AG09319 (cell line): ENCODE results near the gene CTSC.
"Not testable (repeated sequence)": the region's sequence is repeated elsewhere in the genome, so short reads cannot be mapped to it uniquely, and the experiment has no call there.

Source experiments
- DNase-seq: peaks from one replicate; pipeline ENCODE4 v3.0.0-alpha.2; 2010; ENCODE audit warnings: low read depth; ENCODE audit errors: extremely low read depth
- CTCF ChIP-seq: IDR thresholded peaks from 2 replicates; pipeline ENCODE4 v1.5.1; 2011; ENCODE audit warnings: low read depth, mild to moderate bottlenecking, inconsistent platforms, low read length, moderate library complexity

CTSC gene

DNA sequence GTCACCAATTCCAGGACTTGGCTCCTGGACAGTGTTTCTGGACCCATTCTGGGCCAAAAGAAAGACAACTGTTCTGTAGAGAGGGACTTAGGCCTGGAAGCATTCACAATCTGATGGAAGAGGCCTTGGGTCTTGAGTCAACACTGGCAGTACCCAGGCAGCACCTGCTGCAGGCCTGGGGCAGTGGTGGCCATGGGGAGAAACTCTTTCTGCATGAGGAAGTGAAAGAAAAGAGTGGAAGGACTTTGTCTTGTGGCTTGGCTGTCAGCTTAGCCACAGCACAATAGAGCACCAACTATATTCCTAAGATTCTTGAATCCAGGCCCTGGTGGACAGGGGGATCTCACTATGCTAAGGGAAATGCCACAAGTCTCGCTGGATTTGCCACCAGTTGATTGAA lies 70.6 kb downstream of the CTSC start:
- no peak for DNase-seq
- no peak for TF ChIP-seq CTCF

GRCh38 chr11:88266157-88266556 lies 71.4 kb downstream of the CTSC start:
- TF ChIP-seq CTCF = no peak

DNA sequence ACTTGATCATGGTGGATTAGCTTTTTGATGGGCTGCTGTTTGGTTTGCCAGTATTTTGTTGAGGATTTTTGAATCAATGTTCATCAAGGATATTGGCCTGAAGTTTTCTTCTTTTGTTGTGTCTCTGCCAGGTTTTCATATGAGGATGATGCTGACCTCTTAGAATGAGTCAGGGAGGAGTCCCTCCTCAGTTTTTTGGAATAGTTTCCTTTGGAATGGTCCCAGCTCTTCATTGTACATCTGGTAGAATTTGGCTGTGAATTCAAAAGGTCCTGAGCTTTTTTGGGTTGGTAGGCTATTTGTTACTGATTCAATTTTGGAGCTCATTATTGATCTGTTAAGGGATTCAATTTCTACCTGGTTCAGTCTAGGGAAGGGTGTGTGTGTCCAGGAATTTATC lies 78.1 kb downstream of the CTSC start:
- no peak for TF ChIP-seq CTCF
- DNase-seq = no peak

More at GRCh38 chr11:88266157-88266556, 71.4 kb downstream of the CTSC start:
- DNase-seq = no peak

DNA sequence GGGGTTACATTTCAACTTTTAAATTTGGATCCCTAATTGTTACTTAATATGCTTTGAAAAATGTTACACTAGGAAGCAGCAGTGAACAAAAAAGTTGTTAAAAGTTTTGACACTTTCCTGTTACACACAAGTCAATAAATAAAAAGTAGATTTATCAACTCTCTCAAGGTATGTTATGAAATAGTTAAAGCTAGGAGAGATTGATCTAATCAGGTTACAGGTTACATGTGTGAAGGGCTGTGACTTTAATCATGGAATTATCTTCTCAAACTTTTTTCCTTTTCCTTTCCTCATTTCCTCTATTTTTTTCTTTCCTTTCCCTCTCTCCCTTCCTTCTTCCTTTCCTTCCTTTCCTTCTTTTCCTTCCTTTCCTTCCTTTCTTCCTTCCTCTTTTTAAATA lies 85.3 kb downstream of the CTSC start:
- no peak for DNase-seq
- TF ChIP-seq CTCF = no peak

DNA sequence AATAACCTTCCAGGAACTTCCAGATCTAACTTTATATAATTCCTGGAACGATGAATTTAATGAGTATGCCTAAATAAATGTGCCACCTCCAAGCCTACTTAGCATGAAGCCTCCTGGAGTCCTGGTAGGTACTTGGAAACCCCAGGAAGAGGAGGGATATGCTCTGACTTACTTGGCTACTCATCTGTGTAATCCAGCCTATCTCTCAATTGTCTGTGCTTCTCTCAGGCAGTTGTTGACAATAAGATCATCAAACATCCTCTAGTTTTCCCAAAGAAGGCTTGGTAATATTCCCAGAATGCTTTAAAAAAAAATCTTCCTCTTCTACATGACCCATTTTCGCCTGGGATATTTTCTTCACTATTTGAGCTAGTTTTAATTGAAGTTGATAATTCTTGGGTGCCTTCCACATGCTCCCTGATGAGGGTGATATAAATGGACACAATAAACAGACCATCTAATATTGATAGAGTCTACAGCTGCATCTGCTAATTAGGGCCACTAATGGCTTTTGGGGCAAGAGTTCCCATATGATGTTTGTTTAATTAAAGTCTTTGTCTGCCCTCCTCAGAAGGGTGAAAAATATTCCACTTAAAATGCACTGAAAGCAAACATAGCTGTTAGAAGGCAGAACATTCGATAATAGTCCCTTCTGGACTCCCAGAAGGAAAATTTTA lies 86.8 kb downstream of the CTSC start:
- no peak for TF ChIP-seq CTCF
- no peak for DNase-seq

GRCh38 chr11:88249706-88250105 lies 87.8 kb downstream of the CTSC start:
- no peak for DNase-seq
- TF ChIP-seq CTCF = no peak

- DNase-seq = peak; percentile 85
- no peak for TF ChIP-seq CTCF
Observed at GRCh38 chr11:88246696-88247095, 90.8 kb downstream of the CTSC start.

- DNase-seq = not testable (repeated sequence)
Observed at GRCh38 chr11:88245576-88245975, 92.0 kb downstream of the CTSC start.
